Measurements from ENCODE around the gene FBXO42.
A peak's percentile ranks its signal among the peaks of the same experiment; 100 is the strongest.

Gene FBXO42

DNA sequence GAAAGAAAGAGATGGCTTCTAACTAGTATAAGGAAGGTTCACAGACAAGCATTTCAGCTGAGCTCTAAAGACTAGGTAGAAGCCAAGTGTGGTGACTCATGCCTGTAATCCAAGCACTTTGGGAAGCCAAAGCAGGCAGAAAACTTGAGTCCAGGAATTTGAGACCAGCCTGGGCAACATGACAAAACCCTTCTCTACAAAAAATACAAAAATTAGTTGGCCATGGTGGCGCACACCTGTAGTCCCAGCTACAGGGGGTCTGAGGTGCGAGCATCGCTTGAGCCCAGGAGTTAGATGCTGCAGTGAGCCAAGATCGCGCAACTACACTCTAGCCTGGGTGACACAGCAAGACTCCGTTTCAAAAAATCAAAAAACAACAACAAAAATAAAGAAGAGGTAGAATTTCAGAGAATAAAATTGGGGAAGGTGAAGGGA, 27.8 kb downstream of the FBXO42 start:
- peak; percentile 31 for DNase-seq (ENCODE audit: low read depth)

GRCh38 chr1:16321176-16321867, 31.0 kb downstream of the FBXO42 start:
- DNase-seq (ENCODE audit: low read depth), result no peak

GRCh38 chr1:16318555-16318954, 33.7 kb downstream of the FBXO42 start:
- no peak for DNase-seq (ENCODE audit: low read depth)

GRCh38 chr1:16315437-16315836, 36.8 kb downstream of the FBXO42 start:
- no peak for DNase-seq (ENCODE audit: low read depth)

GRCh38 chr1:16307222-16307621, 45.1 kb downstream of the FBXO42 start:
- no peak for DNase-seq (ENCODE audit: low read depth)

GRCh38 chr1:16302709-16303627, 49.3 kb downstream of the FBXO42 start:
- no peak for DNase-seq (ENCODE audit: low read depth)

GRCh38 chr1:16300436-16300835, 51.8 kb downstream of the FBXO42 start:
- DNase-seq (ENCODE audit: low read depth), result no peak

DNA sequence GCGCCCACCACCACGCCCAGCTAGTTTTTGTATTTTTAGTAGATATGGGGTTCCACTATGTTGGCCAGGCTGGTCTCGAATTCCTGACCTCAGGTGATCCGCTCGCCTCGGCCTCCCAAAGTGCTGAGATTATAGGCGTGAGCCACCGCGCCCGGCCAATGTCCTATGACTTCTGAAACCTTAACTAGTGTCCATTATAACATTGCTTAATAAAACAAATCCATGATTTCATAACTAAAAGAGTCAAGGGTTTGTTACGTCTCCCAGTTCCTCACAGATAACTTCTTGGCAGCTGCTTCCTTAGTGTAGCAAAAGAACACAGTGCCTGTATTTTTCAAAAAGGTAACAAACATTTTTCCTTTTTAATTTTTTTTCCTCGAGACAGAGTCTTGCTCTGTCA, 53.6 kb downstream of the FBXO42 start:
- no peak for DNase-seq (ENCODE audit: low read depth)

- no peak for DNase-seq (ENCODE audit: low read depth)
Measured at GRCh38 chr1:16296643-16297042, 55.6 kb downstream of the FBXO42 start.

- DNase-seq (ENCODE audit: low read depth), result no peak
Measured at GRCh38 chr1:16294219-16295212, 57.8 kb downstream of the FBXO42 start.

- DNase-seq (ENCODE audit: low read depth), result no peak
Measured at GRCh38 chr1:16293538-16293937, 58.7 kb downstream of the FBXO42 start.

DNA sequence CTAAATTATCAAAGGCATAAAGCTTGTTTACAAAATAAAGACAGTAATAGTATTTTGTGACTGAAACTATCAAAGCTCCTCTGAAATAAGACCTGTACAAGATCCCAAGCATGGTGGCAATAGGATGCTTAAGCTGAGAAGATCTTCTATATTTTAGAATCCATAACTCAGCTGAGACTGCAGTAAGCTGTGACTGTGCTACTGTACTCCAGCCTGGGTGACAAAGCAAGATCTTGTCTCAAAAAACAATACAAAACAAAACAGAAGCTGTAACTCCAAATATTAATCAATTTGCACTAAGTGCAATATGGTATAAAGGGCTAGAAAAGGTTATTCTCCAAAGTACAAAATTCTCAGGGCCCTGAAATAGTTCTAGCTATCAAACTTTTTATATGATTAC, 59.5 kb downstream of the FBXO42 start:
- no peak for DNase-seq (ENCODE audit: low read depth)

GRCh38 chr1:16289959-16290358, 62.3 kb downstream of the FBXO42 start:
- no peak for DNase-seq (ENCODE audit: low read depth)

DNA sequence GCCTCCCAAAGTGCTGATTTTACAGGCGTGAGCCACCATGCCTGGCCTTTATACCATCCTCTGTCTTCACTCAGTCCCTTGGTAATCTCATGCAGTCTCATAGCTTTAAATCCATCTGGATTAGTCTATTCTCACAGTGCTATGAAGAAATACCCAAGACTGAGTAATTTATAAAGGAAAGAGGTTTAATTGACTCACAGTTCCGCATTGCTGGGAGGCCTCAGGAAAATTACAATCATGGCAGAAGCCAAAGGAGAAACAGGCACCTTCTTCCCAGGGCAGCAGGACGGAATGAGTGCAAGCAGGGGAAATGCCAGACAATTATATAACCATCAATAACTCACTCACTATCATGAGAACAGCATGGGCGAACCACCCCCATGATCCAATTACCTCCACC, 66.2 kb downstream of the FBXO42 start:
- no peak for DNase-seq (ENCODE audit: low read depth)

DNA sequence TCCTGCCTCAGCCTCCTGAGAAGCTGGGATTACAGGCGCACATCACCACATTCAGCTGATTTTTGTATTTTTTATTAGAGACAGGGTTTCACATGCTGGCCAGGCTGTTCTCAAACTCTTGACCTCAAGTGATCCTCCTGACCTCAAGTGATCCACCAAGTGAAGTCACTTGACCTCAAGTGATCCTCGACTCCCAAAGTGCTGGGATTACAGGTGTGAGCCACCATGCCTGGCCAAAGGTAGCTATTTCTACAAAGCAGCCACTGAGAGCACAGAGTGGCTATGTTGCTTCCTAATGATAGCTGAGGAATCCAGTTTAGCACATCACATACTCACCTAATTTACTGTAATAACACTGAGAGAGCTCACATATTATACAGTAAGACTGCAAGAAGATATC, 70.5 kb downstream of the FBXO42 start:
- DNase-seq (ENCODE audit: low read depth), result no peak

- no peak for DNase-seq (ENCODE audit: low read depth)
Measured at GRCh38 chr1:16279186-16279585, 73.1 kb downstream of the FBXO42 start.

- no peak for DNase-seq (ENCODE audit: low read depth)
Measured at GRCh38 chr1:16276302-16277030, 75.8 kb downstream of the FBXO42 start.

DNA sequence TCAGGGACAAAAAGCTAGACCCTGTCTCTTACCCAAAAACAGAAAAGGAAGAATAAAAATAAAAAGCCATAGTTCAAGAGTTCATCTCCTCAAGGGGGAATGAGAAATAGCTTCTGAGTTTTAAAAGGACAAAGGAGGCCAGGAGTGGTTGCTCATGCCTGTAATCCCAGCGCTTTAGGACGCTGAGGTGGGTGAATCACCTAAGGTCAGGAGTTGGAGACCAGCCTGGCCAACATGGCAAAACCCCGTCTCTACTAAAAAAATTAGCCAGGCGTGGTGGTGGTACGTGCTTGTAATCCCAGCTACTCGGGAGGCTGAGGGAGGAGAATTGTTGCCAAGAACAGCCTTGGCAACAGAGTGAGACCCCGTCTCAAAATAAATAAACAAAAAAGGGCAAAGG, 76.7 kb downstream of the FBXO42 start:
- DNase-seq (ENCODE audit: low read depth), result no peak

GRCh38 chr1:16267690-16268180, 84.5 kb downstream of the FBXO42 start:
- no peak for DNase-seq (ENCODE audit: low read depth)

GRCh38 chr1:16266411-16267118, 85.7 kb downstream of the FBXO42 start:
- no peak for DNase-seq (ENCODE audit: low read depth)

- no peak for DNase-seq (ENCODE audit: low read depth)
Measured at GRCh38 chr1:16262067-16262466, 90.2 kb downstream of the FBXO42 start.

Data from HS-5 (cell line).